ENCODE data around the gene GTF3C2. TPM values are rescaled to one million over a fixed set of nuclear protein-coding genes. Genes with fewer than 3 reads are reported as not detected.

GTF3C2 gene
- total RNA-seq, 1 experiment from 2014 or later, result 77.7 TPM

- BruUV-seq (replicated peaks), result no TSS peak
- intact Hi-C loops (cut with micrococcal nuclease; ENCODE audit: unreplicated experiment) (no loop called here), in situ Hi-C loops (cut with HindIII; ENCODE audit: low pct_unique_long_range_greater_than_20kb, low sequenced_read_pairs) (no loop called here)
- Histone ChIP-seq H3K4me1 (ENCODE audit: control insufficient read depth, insufficient read depth, low read length) (peaks cover 4% of the 10 kb centered on the region; the same call in 1 of the 2 replicates), H3K9me3 (ENCODE audit: control insufficient read depth, insufficient read depth, low read depth, low read length) (no peaks in the 10 kb centered on the region), H3K27ac (ENCODE audit: low read length) (no peak overlapping the region), H3K4me3 (ENCODE audit: low read depth in 2 of 2, low read length in 2 of 2) (no peak overlapping the region), H3K36me3 (ENCODE audit: control insufficient read depth, insufficient read depth, low read length) (peaks cover 13% of the 10 kb centered on the region), H3K27me3 (ENCODE audit: control insufficient read depth, insufficient read depth, low read length) (no peaks in the 10 kb centered on the region)
- no peak for DNase-seq (ENCODE audit: low read depth, low spot score)
- POLR2A ChIA-PET, result interaction anchor here (0.7 kb wide), 1 partner anchor 55 kb away, joined by 12 read pairs; no protein-coding TSS in a partner anchor
- CTCF ChIA-PET, result no interaction called here
- no peak for ATAC-seq
- TF ChIP-seq TCF7L2 (IDR thresholded peaks at IDR 0.05; ENCODE audit: low read depth, low read length) (no peak), CTCF (IDR thresholded peaks at IDR 0.05) (no peak), POLR2AphosphoS5 (IDR thresholded peaks at IDR 0.05; ENCODE audit: low read depth, low read length) (no peak), REST (IDR thresholded peaks at IDR 0.05; ENCODE audit: insufficient read depth in 1 of 2, low read depth in 2 of 2, low read length in 1 of 2) (no peak), SIN3A (IDR thresholded peaks at IDR 0.05; ENCODE audit: borderline replicate concordance, insufficient read depth, low read depth, low read length) (no peak)
These were observed 7.4 kb upstream of the GTF3C2 start for GRCh38 chr2:27363933-27364332.

GRCh38 chr2:27362678-27363420 lies 6.3 kb upstream of the GTF3C2 start:
- ChIA-PET POLR2A (no interaction called here), CTCF (no interaction called here)
- peaks cover 10% of the 10 kb centered on the region for H3K36me3 ChIP-seq (ENCODE audit: control insufficient read depth, insufficient read depth, low read length)
- no peak overlapping the region for H3K4me3 ChIP-seq (ENCODE audit: low read depth in 2 of 2, low read length in 2 of 2)
- no peaks in the 10 kb centered on the region for H3K9me3 ChIP-seq (ENCODE audit: control insufficient read depth, insufficient read depth, low read depth, low read length)
- no peak for TF ChIP-seq REST (IDR thresholded peaks at IDR 0.05; ENCODE audit: insufficient read depth in 1 of 2, low read depth in 2 of 2, low read length in 1 of 2)
- TF ChIP-seq SIN3A (IDR thresholded peaks at IDR 0.05; ENCODE audit: borderline replicate concordance, insufficient read depth, low read depth, low read length), result no peak
- no peak; the same call in 1 of the 2 replicates for TF ChIP-seq POLR2AphosphoS5 (IDR thresholded peaks at IDR 0.05; ENCODE audit: low read depth, low read length)
- no peak for TF ChIP-seq CTCF (IDR thresholded peaks at IDR 0.05)
- no peak for TF ChIP-seq TCF7L2 (IDR thresholded peaks at IDR 0.05; ENCODE audit: low read depth, low read length)
- H3K4me1 ChIP-seq (ENCODE audit: control insufficient read depth, insufficient read depth, low read length), result no peaks in the 10 kb centered on the region
- in situ Hi-C loops (cut with HindIII; ENCODE audit: low pct_unique_long_range_greater_than_20kb, low sequenced_read_pairs), result no loop called here
- BruUV-seq (replicated peaks), result no TSS peak
- no peak for ATAC-seq
- no peak overlapping the region for H3K27ac ChIP-seq (ENCODE audit: low read length)
- H3K27me3 ChIP-seq (ENCODE audit: control insufficient read depth, insufficient read depth, low read length), result no peaks in the 10 kb centered on the region
- no peak for DNase-seq (ENCODE audit: low read depth, low spot score)
- intact Hi-C loops (cut with micrococcal nuclease; ENCODE audit: unreplicated experiment), result no loop called here

All from Panc1 (cell line).